HS-27A (cell line): ENCODE measurements around the gene ARHGEF11.
"Not testable (repeated sequence)": the region's sequence is repeated elsewhere in the genome, so short reads cannot be mapped to it uniquely, and the experiment has no call there.

ENCODE experiments used
- DNase-seq: peaks from one replicate; pipeline ENCODE4 v3.0.0-alpha.2; 2012; ENCODE audit warnings: low read depth, missing footprints

The ARHGEF11 gene

DNA sequence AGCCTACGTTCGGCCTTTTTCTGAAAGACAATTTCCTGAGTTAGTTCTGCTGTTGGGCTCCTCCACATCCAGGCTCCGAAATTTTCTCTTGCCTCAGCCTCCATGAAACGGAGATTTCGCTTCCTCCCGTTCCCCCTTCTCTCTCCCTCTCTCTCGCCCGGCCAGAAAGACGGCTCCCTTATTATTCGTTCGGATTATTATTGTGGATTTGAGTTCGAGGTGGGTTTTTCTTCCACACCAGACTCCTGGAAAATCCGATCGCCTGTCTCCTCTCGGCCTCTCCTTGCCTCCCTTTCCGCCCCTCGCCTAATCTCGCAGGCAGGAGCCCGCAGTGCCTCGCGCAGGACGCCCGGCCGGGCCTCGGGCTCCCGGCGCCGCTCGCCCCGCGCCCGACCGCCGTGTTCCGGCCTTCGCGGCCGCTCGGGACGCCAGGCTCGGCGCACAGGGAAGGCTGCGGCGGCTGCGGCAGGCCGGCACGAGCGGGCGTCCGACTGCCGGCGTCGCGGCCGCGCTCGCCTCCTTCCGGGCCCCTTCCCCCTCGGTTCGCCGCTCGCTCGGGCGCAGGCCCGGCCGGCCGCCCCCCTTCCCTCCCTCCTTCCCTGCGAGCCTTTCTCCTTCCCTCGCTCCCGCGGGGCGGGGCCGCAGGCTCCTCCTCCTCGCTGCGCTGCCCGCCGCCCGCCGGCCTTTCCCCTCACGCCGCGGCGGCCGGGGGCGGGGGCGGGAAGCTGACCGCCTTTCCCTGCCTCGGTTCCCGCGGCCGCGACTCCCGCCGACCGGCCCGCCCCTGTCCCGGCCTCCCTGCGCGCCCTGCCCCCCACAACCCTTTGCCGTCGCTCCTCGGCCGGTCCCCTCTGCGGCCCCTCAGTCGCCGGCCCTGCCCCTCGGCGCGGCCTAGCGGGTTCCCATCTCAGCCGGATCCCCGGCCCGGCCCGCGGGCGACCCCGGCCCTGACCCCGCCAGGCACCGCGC, at the start of gene ARHGEF11:
TSS of gene ARHGEF11 (minus strand) at position 493 of the 969 bp plus-strand sequence. CDS start 1,412 bp downstream, outside the sequence.
- DNase-seq, result peak; percentile 47

DNA sequence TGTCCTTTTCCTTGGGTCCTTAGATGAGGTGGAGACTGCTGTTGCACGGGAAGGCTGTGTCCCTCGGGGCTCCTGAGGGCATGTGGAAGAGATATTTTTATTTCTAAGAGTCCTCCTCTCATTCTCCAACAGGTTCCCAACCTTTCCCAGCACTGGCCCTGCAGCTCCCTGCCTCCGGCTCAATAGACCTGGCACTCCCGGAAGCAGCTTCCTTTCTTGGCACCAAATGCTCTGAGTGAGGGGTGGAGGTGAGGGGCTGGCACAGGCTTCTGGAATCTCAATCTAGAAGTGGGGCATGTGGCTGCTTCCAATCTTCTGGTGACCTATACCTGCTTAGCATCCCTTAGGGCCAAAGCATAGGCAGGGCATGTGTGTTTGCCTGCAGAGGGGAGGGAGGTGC, 49.5 kb upstream of the ARHGEF11 start:
- DNase-seq, result no peak

- DNase-seq, result no peak
Observed at GRCh38 chr1:157092831-157093230, 47.3 kb upstream of the ARHGEF11 start.

DNA sequence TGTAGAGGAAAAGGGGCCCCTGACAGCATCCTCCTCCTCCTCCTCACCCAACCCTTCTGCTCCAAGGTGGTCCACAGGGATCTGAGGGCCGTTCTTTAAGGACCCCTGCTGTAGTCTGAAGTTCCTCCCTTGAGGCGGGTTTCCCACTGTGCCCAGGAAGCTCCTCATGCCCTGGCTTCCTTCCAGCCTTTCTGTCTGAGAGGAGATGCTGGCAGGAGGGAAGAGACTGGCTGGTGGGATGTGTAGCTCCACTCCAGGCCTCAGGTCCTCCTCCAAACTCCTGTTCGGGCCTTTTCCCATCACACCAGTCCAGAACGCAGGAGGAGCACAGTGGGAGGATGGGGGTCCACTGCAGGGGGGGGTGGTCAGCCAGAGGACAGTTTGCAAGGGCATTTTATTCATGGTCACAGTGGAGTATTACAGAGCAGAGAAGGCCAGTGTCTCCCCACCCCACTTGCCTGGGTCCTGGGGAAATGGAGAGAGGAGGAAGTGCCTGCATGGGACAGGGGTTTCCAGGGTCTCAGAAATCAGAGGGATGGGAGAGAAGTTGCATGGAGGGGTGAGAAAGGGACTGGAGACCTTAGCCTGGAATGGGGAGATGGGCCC, 46.2 kb upstream of the ARHGEF11 start:
- DNase-seq, result no peak

DNA sequence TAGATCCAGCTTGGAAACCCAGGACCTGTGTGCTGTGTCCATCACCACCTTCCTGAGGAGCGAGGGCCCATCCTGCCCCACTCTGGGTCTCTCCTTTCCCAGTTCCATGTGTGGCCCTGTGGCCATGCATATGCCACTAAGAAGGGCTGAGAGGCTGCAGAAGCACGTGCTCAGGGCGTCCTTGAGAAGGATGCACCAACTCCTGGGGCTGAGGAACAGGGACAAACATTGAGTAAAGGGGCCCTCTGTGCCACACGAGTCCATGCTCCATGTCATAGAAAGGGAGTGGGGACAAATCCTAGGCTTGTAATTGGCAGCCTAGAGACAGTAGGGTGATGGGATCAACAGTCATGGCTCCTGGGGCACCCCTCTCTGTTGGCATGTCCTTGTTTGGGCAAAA, 45.6 kb upstream of the ARHGEF11 start:
- DNase-seq, result no peak

DNA sequence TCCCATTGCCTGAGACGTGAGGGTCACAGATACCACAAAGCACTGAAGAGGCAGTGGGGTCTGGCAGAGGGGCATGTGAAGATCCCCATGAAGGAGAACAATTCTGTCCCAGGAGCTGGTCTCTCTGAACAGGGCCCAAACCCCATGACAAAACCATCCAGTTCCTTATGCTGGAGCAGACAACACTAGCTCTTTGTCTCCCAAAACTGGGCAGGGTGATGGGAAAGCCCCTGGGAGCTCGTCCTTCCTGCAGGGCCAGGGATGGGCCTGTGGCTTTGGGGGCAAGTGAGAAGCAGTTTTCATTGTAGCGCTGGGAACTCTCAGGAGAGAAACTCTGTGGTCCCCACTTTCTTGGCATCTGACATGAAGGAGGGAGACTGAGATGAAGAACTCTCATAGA, 45.2 kb upstream of the ARHGEF11 start:
- DNase-seq, result no peak

DNA sequence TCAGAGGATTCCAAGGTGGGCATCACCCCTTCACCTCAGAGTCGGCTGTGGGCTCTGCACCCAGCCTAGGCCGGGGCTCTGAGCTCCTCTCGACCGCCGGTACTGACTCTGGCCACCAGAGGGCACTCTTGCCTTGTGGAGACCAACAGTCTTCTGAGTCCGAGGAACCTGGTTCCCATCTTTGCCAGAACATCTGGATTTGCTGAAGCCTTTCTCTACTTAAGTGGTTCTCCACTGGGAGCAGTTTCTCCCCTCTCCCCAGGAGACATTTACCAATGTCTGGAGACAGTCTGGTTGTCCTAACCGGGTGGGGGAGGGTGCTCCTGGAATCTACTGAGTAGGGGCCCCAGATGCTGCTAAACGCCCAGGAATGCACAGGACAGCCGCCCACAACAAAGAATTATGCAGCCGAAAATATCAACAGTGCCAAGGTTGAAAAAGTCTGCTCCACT, 44.7 kb upstream of the ARHGEF11 start:
- DNase-seq, result peak; percentile 41

GRCh38 chr1:157089789-157090188, 44.2 kb upstream of the ARHGEF11 start:
- no peak for DNase-seq

GRCh38 chr1:157088607-157089006, 43.1 kb upstream of the ARHGEF11 start:
- DNase-seq, result no peak

- DNase-seq, result no peak
Observed at GRCh38 chr1:157087030-157087429, 41.5 kb upstream of the ARHGEF11 start.

DNA sequence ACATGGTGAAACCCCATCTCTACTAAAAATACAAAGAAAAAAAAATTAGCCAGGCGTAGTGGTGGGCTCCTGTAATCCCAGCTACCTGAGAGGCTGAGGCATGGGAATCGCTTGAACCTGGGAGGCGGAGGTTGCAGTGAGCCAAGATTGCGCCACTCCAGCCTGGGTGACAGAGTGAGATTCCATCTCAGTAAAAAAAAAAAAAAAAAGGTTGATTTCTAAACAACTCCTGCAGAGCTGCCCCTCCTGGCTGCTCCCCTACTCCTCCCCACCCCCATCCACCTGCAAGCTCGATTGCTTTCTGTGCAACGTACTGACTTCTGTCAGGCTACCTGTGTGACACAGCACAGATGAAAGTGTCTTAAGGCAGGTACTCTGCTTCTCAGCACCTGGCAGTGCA, 40.8 kb upstream of the ARHGEF11 start:
- DNase-seq, result no peak

DNA sequence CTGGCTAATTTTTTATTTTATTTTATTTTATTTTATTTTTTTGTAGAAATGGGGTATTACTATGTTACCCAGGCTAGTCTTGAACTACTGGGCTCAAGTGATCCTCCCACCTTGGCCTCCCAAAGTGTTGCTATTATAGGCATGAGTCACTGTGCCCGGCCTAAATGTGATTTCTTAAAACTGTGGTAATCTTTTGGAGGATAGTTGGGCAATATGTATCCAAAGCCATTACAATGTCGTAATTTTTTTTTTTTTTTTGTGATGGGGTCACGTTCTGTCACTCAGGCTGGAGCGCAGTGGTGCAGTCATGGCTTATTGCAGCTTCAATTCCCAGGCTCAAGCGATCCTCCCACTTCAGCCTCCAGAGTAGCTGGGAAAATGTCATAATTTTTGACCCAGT, 39.9 kb upstream of the ARHGEF11 start:
- no peak for DNase-seq

GRCh38 chr1:157084720-157085119, 39.2 kb upstream of the ARHGEF11 start:
- no peak for DNase-seq

DNA sequence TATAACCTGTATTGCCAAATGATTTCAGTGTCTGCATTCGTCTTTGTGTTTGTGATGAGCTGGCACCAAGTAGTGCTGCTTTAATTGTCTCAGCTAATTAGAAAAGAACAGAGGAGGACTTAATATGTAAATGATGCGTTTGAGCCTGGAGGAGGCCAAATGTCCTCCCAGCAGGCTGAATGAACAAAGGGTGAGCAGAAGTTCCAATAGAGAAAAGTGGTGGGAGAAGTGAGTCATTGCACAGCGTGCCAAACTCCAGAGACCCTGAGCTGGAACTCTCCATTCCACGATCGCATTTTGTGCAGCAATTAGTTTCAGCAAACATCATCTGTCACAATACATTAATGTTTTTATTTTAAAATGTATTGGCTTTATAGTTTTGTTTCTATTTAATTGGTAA, 36.2 kb upstream of the ARHGEF11 start:
- no peak for DNase-seq

DNA sequence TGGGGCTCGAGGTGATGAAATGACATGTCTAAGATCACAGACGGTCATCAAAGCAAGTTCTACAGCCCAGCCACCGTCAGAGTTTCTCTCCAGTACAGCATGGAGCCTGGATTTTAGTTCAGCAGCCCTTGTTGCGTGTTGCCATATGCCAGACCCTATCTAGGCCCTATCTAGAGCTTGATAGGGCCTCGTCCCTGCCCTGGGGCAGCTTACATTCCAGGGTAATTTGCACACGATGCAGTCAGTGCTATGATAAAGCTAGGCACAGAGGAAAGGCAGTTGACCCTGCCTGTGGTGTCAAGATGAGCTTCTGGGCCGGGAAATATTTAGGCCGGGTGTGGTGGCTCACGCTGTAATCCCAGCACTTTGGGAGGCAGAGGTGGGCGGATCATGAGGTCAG, 35.2 kb upstream of the ARHGEF11 start:
- no peak for DNase-seq

DNA sequence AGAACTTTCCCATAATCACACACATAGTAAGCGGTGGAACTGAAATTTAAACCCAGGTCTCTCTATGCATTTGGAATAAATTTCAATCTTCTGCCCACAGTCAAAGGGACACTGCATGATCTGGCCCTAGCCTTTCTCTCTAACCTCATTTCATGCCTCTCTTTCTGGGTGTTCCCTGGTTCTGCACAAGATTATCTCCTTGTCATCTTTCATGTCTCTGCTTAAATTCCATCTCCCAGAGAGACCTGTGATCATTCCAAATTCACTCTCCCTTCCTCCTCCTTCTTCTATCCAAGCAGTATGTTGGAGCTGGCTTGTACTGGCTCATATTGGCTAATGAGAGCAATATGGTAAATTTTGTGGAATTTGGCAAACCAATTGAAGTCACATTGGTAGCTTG, 31.9 kb upstream of the ARHGEF11 start:
- no peak for DNase-seq

GRCh38 chr1:157073944-157074685, 28.6 kb upstream of the ARHGEF11 start:
- no peak for DNase-seq

GRCh38 chr1:157069601-157070000, 24.1 kb upstream of the ARHGEF11 start:
- no peak for DNase-seq

- DNase-seq, result not testable (repeated sequence)
Observed at GRCh38 chr1:157059241-157059640, 13.7 kb upstream of the ARHGEF11 start.

DNA sequence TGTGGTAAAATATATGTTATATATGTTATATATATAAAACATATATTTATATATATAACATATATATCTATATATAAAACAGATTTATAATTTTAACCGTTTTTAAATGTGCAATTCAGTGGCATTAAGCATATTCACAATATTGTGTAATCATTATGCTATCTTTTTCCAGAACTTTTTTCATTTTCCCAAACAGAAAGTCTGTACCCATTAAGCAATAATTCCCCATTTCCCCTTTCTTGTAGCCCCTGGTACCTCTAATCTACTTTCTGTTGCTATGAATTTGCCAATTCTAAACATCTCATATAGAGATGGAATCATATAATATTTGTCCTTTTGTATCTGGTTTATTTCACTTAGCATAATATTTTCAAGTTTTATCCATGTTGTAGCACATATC, 10.7 kb upstream of the ARHGEF11 start:
- no peak for DNase-seq

- not testable (repeated sequence) for DNase-seq
Observed at GRCh38 chr1:157055729-157056128, 10.2 kb upstream of the ARHGEF11 start.

DNA sequence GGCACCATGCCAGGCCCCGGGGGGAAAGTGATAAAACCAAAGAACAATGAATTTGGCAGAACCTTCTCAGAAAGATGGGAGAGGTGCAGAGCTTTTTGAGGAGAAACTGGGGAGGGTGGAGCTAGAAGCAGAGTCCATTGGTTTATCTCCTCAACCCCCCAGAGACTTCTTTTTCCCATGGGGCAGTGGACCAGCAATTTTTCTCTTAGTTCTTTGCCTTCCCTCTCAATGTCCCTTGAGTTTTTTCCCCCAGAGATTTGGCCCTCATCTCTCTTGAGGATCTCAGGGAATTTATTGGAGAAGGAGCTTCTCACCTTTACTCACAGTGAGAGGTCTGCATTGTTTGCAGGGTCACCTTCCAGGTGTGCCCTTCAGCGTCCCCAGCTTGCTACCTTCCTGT, 5.3 kb upstream of the ARHGEF11 start:
- DNase-seq, result no peak

GRCh38 chr1:157047062-157047410, 1.5 kb upstream of the ARHGEF11 start:
- DNase-seq, result no peak
